Activated CD8-positive, alpha-beta memory T cell treated with anti-CD3 and anti-CD28 coated beads, Interleukin-2, amount 50 U/mL, for 48 hours (primary cell): ENCODE measurements around the gene MTARC2.

Source experiments
- DNase-seq: peaks from one replicate; pipeline ENCODE4 v3.0.0-alpha.2; 2020

MTARC2 gene

GRCh38 chr1:220833436-220833835 lies 85.3 kb downstream of the MTARC2 start:
- no peak for DNase-seq
